ENCODE data around the gene SORBS1.

The SORBS1 gene

GRCh38 chr10:95435548-95436279 lies 125.5 kb downstream of the SORBS1 start:
- no peak for DNase-seq (ENCODE audit: low read depth)

DNA sequence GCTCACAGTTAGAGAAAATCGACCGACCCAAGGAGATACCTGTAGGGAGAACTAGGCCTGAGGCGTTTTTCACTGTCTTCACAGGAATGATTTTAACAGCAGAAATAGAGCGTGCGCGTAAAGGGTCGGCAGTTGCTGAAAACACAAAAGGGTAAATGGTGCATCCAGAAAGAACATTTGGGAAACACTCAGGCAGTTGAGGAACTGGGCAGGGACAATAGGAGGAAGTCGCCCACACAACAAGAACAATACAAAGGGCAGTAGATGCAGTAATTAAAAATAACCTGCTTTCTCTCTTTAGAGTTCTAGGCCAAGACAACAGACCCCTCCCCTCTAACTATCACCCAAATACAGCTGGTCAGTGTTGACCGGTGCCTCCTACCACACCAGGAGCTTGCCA lies 126.6 kb downstream of the SORBS1 start:
- no peak for DNase-seq (ENCODE audit: low read depth)

DNA sequence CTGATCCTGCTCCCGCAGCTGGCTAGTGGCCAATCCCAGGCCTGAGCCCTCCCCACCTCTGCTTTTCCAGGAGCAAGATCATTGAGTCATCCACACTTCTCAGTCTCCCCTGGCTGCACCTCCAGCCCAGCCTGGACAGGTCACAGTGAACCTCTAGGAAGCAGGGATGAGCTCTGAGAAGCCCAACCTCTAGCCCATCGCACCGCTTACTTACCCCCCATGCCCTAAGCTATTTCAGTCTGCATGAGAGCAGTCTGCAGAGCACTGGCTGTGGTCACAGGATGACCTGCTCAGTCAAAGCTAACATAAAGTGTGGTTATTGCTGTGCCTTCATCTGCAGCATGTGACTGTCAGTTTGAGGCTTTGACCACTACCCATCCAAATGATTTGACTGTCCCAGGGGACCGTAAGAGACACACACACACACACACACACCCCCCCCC lies 129.2 kb downstream of the SORBS1 start:
- DNase-seq (ENCODE audit: low read depth), result no peak

- peak; percentile 27 for DNase-seq (ENCODE audit: low read depth)
Observed at GRCh38 chr10:95430231-95430951, 130.8 kb downstream of the SORBS1 start.

DNA sequence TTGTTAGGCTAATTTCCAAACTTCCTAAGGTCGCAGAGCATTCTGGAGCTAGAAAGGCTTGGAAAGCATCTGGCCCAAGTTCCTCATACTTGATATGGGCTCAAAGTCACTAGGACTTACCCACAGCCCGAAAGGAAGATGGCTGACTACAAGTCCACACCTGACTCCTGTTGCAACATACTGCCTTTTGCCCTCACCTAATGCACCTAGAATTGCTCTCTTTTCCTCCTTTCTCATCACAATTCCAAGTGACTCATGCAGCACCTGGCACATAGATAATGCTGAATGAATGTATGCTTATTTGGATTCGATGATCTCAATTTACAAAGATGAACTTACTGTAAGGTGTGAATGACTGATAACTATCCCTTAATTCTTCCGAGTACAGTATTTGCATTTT lies 131.5 kb downstream of the SORBS1 start:
- no peak for DNase-seq (ENCODE audit: low read depth)

DNA sequence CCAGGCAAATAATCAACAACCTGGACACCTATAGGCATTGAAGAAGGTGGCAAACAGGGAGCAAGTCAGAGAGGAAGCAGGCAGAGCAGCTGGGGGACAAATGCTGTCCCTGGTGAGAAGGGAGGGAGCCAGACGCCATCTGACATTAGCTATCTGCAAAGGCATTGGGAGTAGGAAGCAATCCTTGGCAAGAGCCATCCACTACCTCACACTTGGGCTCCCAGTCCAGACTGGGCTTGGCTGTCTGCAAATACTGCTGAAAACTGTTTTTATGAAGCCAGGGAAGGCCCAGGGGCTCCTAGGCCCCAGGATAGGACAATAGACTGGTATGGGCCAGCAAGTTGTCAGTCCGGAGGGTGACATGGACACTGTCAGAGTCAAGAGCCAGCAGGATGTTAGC lies 132.5 kb downstream of the SORBS1 start:
- DNase-seq (ENCODE audit: low read depth), result no peak

DNA sequence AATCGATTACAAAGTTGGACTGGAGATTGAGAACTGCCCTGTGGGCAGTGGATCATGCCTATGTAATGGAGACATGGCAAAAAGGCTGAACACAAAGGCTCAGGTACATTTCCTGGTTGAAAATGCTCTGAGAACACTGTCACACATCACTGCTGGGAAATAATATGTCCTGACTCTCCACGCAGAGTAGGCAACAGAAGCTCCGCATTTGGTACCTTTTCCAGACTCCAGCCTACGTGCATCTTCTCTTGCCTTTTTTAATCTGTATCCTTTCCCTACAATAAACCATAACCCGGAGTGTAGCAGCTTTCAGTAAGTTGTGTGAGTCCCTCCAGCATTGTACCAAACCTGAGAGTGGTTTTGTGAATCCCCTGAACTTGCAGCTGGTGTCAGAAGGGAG lies 134.7 kb downstream of the SORBS1 start:
- DNase-seq (ENCODE audit: low read depth), result no peak

GRCh38 chr10:95425592-95426465 lies 135.3 kb downstream of the SORBS1 start:
- DNase-seq (ENCODE audit: low read depth), result no peak

DNA sequence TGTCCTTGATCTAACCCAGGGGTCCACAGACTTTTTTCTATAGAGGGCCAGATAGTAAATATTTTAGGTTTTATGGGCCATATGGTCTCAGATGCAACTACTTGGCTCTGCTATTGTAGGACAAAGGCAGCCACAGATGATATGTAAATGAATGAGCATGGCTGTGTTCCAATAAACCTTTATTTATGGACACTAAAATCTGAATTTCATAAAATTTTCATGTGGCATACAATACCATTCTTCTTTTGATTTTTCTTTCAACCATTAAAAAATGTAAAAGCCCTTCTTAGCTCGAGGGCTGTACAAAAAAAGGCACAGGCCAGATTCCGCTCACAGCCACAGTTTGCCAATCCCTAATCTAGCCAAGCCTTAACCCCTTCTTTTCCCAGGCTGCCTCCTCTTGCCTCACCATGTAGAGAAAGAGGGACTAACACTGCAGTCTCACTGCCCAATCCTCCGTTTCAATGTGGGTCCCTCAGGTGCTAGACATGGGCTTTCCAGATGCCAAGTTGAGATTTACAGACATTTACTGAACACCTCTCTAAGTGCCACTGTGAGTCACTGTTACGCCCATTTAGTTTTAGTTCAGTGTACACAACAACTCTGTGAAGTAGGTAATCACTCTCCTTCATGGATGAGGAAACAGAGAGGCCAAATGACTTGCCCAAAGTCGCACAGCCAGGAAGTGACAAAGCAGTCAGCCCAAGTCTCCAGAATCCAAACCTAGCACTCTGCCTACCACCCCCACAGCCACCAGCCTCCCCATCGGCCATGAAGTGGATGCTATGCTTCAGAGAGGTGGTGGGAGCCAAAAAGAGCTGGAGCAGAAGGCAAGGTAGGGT lies 137.8 kb downstream of the SORBS1 start:
- DNase-seq (ENCODE audit: low read depth), result no peak

- DNase-seq (ENCODE audit: low read depth), result no peak
Observed at GRCh38 chr10:95422233-95422632, 138.9 kb downstream of the SORBS1 start.

GRCh38 chr10:95421782-95422181 lies 139.4 kb downstream of the SORBS1 start:
- DNase-seq (ENCODE audit: low read depth), result no peak

GRCh38 chr10:95419399-95419798 lies 141.8 kb downstream of the SORBS1 start:
- no peak for DNase-seq (ENCODE audit: low read depth)

- no peak for DNase-seq (ENCODE audit: low read depth)
Observed at GRCh38 chr10:95416973-95417372, 144.2 kb downstream of the SORBS1 start.

DNA sequence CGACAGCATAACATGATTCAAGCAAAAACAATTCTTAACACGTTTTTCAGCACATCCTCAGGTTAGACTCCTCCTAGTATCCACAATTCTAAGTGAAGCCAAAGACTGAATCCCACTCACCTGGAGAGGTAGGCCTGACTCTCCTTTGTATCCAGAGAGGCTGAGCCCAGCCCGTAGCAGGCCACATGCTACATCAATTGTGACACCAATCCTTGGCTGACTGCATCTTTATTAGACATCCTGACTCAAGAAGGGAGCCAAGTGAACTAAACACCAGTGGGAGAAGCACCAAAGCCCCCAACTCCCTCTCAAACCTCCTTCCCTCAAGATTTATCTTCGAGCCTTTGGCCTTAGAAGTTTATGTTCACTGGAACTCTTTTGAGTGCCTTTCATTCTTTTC lies 144.9 kb downstream of the SORBS1 start:
- DNase-seq (ENCODE audit: low read depth), result no peak

DNA sequence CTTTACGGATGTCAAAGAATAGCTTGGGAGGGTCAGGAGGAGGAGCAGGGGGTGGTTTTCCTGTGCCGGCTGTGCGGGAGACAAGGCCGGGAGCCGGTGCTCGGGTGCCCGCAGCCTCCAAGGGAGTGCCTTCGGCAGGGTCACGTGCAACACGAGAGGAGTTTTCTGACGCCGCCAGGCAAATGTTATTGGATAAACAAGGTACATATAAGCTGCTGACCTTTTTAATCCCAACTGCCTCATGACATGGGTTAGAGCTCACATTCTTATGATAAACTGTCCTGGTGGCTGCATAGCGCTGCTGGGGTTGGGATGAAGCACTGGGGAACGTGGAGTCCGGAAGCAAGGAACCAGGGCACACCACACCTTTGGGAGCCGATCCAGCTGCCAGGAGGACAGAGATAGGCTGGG lies 145.5 kb downstream of the SORBS1 start:
- no peak for DNase-seq (ENCODE audit: low read depth)

DNA sequence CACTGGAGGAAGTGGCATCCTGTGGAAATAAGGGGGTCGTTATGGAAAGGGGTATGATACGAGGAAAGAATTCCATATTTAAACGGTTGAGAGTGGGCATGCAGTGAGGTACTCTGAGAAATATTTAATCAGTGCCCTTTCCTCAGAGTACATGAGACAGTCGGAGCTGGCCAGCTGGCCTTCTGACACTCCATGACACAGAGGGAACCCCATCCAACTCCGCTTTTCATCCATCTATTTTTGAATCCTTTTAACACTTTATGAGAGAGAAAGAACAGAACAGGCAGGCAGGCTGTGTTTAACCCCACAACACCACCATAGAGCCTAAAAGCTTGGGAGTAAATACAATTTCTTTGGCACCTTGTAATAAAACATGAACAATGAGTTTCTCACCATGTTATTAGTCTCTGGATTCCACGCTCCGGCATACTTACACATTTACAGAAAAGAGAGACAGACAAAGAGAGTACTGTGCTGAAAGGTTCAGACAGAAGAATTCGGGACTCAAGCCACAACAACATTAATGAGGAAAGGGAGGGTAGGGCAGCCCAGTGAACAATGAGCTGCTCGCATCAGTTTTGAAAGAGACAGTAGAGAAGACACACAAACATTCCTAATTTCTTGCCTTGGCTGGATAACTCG lies 146.2 kb downstream of the SORBS1 start:
- no peak for DNase-seq (ENCODE audit: low read depth)

GRCh38 chr10:95414016-95414830 lies 146.9 kb downstream of the SORBS1 start:
- DNase-seq (ENCODE audit: low read depth), result no peak

DNA sequence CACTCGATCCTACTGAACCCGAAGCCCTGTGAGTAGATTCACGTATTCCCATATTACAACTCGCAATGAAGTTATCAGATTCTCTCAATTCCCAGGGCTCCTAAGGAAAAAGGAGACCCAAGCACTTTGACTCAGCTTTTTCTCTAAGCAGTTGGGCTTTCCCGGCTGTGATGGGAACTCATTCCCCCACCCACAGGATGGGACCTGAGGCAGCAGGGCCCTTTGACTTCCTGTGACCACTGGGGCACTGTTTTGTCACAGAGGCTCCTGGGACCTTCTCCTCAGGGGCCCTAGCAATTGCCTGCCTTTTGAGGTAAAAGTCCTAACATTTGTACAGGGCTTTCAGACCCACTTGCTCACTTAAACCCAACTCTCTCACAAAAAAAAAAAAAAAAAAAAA lies 147.6 kb downstream of the SORBS1 start:
- no peak for DNase-seq (ENCODE audit: low read depth)

- no peak for DNase-seq (ENCODE audit: low read depth)
Observed at GRCh38 chr10:95411635-95412034, 149.5 kb downstream of the SORBS1 start.
